Esophagus squamous epithelium (tissue), 5 donors: ENCODE data around the gene MTFR1L. TPM values are rescaled to one million over a fixed set of nuclear protein-coding genes. Genes with fewer than 3 reads are reported as not detected.

Source experiments
- DNase-seq: peaks from one replicate; lab custom pipeline; 2025; lab: John Stamatoyannopoulos, UW
- H3K27ac ChIP-seq, 4 donors: fragments of 200-600 bp; sonication (generic); one replicate each; pipeline ENCODE4 v1.5.1; 2016 to 2019; ENCODE audit warnings: mild to moderate bottlenecking in 1 of 4
- H3K27me3 ChIP-seq, 4 donors: fragments of 200-600 bp; sonication (generic); 1 replicate in 3 of 4; 2 replicates in 1 of 4; pipeline versions ENCODE4 v1.5.1 to v1.6.0; 2017 to 2021; ENCODE audit warnings: antibody characterized with exemption in 1 of 4
- H3K36me3 ChIP-seq, 3 donors: fragments of 200-600 bp; sonication (generic); one replicate each; pipeline ENCODE4 v1.5.1; 2016 to 2019
- H3K4me1 ChIP-seq, 3 donors: fragments of 200-600 bp; sonication (generic); one replicate each; pipeline ENCODE4 v1.5.1; 2017 to 2019
- H3K4me3 ChIP-seq, 4 donors: fragments of 200-600 bp; sonication (generic); 1 replicate in 3 of 4; 2 replicates in 1 of 4; pipeline ENCODE4 v1.5.1; 2016 to 2019; ENCODE audit warnings: mild to moderate bottlenecking in 2 of 4, moderate library complexity in 1 of 4
- H3K9me3 ChIP-seq, 3 donors: fragments of 200-600 bp; sonication (generic); one replicate each; pipeline ENCODE4 v1.5.1; 2016 to 2019
- CTCF ChIP-seq, 6 experiments: fragments of 450-650 bp in 4 of 6; fragments of 200-600 bp in 2 of 6; sonication (generic) in 2 of 6; IDR thresholded peaks; one replicate each; pipeline ENCODE4 v1.5.1; 2016 to 2019; ENCODE audit warnings: antibody characterized with exemption in 6 of 6, mild to moderate bottlenecking in 4 of 6, moderate library complexity in 4 of 6
- POLR2A ChIP-seq, 4 donors: fragments of 450-650 bp; IDR thresholded peaks; one replicate each; pipeline ENCODE4 v1.6.1; 2017; ENCODE audit warnings: antibody characterized with exemption in 4 of 4, mild to moderate bottlenecking in 4 of 4, moderate library complexity in 3 of 4
- WGBS, 2 donors: methylation state at CpG; one replicate each; pipeline ENCODE4 v1.1.5; 2018; 5-methylcytosine and 5-hydroxymethylcytosine counted together
- intact Hi-C: fragments of 100-400 bp; cut with DNase I; formaldehyde crosslinking; loops from one replicate; pipeline ENCODE4 v1.15.0; 2022
- total RNA-seq, 4 donors: library from RNA; depleted of rRNA; stranded (reverse); fragments of >200 nt; gene quantifications; one replicate each; pipeline ENCODE4 v1.1.0, GENCODE V29; 2016
- donor health status: DM: yes; HTN: yes; CAD: no.

The MTFR1L gene
- total RNA-seq, 4 donors from 2014 or later = 24.4 to 53.8 (median 28.3) TPM

GRCh38 chr1:25854554-25854953, 34.8 kb downstream of the MTFR1L start:
- H3K27ac ChIP-seq = no peak overlapping the region
- H3K4me1 ChIP-seq = peaks cover 0 to 12% (median 7%) of the 10 kb centered on the region in 3 donors
- no peak for TF ChIP-seq CTCF (IDR thresholded peaks at IDR 0.05)
- no peak for TF ChIP-seq POLR2A (IDR thresholded peaks at IDR 0.05)
- H3K9me3 ChIP-seq = no peaks in the 10 kb centered on the region
- no peak overlapping the region for H3K4me3 ChIP-seq
- intact Hi-C loops = no loop called here
- 89 to 92% methylated on average over 2 of the region's 2 CpGs for WGBS, 2 donors
- no peaks in the 10 kb centered on the region for H3K27me3 ChIP-seq
- no peak for DNase-seq
- no peaks in the 10 kb centered on the region for H3K36me3 ChIP-seq

GRCh38 chr1:25856856-25857255, 37.1 kb downstream of the MTFR1L start:
- no peaks in the 10 kb centered on the region for H3K27me3 ChIP-seq
- WGBS, 2 donors = 77 to 81% methylated on average over 10 to 11 of the region's 11 CpGs
- no peak overlapping the region for H3K4me3 ChIP-seq
- DNase-seq = no peak
- peaks cover 9 to 34% (median 12%) of the 10 kb centered on the region in 3 donors for H3K4me1 ChIP-seq
- no peaks in the 10 kb centered on the region for H3K36me3 ChIP-seq
- intact Hi-C loops = no loop called here
- TF ChIP-seq CTCF (IDR thresholded peaks at IDR 0.05) (no peak), POLR2A (IDR thresholded peaks at IDR 0.05) (no peak)
- no peak overlapping the region for H3K27ac ChIP-seq
- no peaks in the 10 kb centered on the region for H3K9me3 ChIP-seq

GRCh38 chr1:25858494-25858893, 38.7 kb downstream of the MTFR1L start:
- Histone ChIP-seq H3K36me3 (peaks cover 0 to 14% (median 0%) of the 10 kb centered on the region in 3 donors), H3K27me3 (no peaks in the 10 kb centered on the region), H3K4me3 (peak overlapping the region in 3 of 4 donors; percentile 51 to 63 (median 52)), H3K4me1 (peaks cover 9 to 49% (median 12%) of the 10 kb centered on the region in 3 donors), H3K27ac (no peak overlapping the region), H3K9me3 (no peaks in the 10 kb centered on the region)
- intact Hi-C loops = no loop called here
- 21 to 41% methylated on average over 7 of the region's 7 CpGs for WGBS, 2 donors
- TF ChIP-seq POLR2A (IDR thresholded peaks at IDR 0.05) (no peak), CTCF (IDR thresholded peaks at IDR 0.05) (no peak)
- no peak for DNase-seq

GRCh38 chr1:25858906-25859789, 39.4 kb downstream of the MTFR1L start, which contains the start of gene AUNIP:
TSS of gene AUNIP (minus strand) at chr1:25859457. CDS start at chr1:25859357, 100 bp downstream.
- TF ChIP-seq POLR2A (IDR thresholded peaks at IDR 0.05) = peak in 2 of 4 donors; percentile 72 to 76
- TF ChIP-seq CTCF (IDR thresholded peaks at IDR 0.05) = no peak
- peak within 1 kb of the TSS; percentile 62 to 85 (median 79) for H3K27ac ChIP-seq
- H3K27me3 ChIP-seq = no peaks in the 10 kb centered on the region
- WGBS, 2 donors = 3 to 5% methylated on average over 25 to 60 of the region's 77 CpGs
- peaks cover 0 to 16% (median 0%) of the 10 kb centered on the region in 3 donors for H3K36me3 ChIP-seq
- peak within 1 kb of the TSS; percentile 37 to 63 (median 52) for H3K4me3 ChIP-seq
- peak; percentile 47 for DNase-seq
- intact Hi-C loops = no loop called here
- H3K9me3 ChIP-seq = no peaks in the 10 kb centered on the region
- H3K4me1 ChIP-seq = peaks cover 12 to 54% (median 12%) of the 10 kb centered on the region in 3 donors
